Superior temporal gyrus (tissue), 1 donor: ENCODE results near the gene UVSSA.

Experiments used
- DNase-seq: peaks from one replicate; pipeline ENCODE4 v3.0.0-alpha.2; 2016; ENCODE audit errors: extremely low spot score

UVSSA gene

DNA sequence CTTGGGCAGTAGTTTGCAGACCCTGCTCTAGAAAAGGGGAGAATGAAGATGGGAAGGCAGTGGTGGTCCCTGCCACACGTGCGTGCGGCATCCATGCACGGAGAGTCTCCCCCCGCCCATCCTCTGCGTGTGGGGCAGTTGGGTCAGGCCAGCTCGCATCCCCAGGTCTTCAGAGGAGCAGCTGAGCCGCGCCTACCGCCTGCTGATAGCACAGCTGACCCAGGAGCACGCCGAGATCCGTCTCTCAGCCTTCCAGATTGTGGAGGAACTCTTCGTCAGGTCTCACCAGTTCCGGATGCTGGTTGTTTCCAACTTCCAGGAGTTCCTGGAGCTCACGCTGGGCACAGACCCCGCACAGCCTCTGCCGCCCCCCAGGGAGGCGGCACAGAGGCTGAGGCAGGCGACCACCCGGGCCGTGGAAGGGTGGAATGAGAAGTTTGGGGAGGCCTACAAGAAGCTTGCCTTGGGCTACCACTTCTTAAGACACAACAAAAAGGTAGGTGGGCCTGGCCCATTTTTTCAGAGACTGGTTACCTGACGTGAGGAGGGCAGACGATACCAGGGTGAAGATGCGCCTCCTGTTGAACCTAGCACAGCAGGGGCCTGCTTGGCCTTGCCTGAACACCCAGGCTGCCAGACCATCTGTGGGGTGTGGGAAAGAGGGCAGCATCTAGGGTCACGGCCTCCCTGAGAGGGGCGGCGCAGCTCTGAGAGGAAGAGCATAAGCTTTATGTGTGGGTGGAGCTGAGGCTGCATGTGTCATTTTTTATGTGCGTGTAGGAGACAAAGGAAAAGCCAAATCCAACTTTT, 2.6 kb downstream of the UVSSA start:
- no peak for DNase-seq

DNA sequence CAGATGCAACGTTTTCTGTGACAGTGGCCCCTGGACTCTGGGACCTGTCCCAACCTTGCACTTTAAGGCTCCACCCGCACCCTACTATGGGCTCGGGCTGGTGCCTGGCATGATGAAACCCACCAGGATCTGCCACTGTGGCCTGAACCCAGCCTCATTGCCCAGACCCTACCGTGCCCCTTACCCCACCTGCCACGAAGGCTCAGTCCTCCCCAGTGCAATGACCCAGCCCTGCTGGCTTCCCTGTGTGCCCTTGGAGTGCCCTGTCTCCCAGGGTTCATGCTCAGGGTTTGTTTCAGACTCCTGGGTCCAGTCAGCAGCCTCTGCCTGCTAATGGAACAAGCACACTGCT, 3.1 kb downstream of the UVSSA start:
- no peak for DNase-seq

DNA sequence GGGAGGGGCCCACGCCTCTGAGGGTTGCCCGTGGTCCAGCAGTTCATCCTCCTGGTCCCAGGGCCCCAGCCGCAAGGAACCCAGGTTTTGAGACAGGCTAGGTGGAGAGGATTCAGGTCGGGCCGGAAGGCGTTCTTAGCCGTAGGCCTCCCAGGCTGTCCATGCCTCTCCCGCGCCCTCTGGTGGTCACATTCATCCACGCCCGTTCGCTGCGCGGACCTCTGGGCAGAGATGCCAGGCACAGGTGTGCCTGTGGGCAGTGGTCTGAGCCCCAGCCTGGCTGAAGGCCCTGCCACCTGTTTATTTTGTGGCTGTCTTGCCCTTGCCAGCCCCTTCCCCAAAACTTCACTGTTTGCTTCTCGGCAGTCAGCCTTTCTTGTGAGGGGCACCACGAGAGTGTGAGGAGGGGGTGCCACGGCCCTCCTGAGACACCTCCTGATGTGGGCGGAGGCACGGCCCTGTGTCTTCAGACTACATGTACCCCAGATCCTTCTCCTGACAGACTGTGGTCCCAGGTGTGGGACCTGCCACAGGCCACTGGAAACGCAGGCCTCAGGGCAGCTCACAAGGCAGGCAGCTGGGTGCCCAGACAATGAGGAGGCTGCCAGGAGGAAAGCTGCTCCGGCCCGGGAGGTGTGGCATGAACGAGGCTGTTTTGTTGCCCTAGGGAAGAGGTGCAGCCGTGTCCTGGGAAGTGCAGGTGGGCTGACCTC, 5.0 kb downstream of the UVSSA start:
- DNase-seq = peak; percentile 85

DNA sequence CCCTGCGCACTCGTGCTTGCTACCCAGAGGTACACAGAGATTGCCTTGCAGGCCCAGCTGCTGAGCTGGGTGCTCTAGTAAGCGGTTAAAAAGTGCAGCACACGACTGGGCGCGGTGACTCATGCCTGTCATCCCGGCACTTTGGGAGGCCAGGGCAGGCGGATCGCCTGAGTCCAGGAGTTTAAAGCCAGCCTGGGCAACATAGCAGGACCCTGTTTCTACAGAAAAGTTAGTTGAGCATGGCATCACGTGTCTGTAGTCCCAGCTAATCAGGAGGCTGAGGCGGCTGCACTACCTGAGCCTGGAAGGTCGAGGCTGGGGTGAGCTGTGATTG, 5.5 kb downstream of the UVSSA start:
- DNase-seq = no peak

DNA sequence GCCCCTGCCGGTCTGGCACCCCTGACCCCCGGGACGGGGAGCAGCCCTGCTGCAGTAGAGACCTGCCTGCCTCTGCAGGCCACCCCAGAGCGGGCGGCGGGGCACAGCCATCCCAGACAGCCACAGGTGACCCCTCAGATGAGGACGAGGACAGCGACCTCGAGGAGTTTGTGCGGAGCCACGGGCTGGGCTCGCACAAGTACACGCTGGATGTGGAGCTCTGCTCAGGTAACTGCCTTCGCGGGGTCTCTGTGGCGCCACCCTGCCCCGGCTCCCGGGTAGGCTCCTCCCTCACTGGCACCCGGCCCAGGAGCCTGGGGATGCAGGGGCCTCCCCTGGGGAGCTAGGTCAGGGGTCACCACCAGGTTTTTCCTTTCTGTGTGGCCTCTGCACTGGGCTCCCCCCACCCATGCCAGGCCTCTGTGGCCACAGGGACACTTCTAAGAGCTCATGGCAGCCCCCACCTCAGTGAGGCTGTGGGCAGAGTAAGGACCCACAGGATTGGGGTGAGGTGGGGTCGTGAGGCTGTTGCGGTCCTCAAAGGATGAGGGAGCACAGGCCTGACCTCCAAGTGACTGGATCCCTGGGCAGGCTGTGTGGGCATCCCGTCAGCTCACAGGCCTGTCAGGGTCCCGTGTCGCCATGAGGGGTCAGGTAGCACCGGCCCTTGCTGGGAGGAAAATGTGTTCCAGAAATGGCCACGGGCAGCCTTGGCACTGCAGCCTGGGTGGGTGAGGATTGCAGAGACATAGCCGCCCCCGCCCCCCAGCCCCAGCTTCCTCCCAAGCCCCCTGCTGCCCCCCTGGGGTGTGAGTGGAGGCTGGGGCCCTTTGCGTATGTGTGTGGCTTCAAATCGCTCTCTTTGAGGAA, 6.4 kb downstream of the UVSSA start:
- DNase-seq = no peak

DNA sequence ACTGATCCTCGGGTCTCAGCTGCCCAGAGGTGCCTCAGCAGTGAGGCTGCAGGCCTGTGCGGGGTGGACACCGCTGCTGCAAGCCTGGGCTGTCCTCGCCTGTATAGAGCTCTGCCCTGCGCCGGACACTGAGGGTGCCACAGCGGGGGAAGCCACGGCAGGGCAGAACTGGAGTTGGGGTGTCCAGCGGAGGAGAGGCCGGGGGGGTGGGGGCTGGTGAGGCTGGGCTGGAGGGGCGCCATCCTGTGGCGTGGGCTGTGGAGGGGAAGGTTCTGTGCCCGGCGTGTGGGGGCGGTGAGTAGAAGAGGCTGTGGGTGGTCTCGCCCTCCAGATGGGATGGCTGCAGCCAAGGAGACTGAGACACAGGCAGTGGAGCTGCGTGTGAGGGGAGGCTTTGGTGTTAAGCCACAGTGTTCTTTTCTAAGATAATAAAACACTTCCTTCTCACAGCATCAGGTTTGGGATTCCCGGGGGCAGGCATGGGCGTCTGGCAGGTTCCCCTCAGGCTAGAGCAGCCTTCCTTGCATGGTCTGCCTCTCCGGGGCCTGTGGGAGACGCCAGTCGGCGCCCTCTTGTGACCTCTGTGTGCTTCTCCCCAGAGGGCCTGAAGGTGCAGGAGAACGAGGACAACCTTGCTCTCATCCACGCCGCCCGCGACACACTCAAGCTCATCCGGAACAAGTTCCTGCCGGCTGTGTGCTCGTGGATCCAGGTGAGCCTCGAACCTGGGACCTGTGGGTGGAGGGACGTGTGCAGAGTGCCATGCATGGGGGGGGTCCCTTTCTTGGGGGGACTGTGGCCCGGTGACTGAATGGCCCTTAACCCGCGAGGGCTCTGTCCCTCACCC, 7.4 kb downstream of the UVSSA start:
- no peak for DNase-seq

DNA sequence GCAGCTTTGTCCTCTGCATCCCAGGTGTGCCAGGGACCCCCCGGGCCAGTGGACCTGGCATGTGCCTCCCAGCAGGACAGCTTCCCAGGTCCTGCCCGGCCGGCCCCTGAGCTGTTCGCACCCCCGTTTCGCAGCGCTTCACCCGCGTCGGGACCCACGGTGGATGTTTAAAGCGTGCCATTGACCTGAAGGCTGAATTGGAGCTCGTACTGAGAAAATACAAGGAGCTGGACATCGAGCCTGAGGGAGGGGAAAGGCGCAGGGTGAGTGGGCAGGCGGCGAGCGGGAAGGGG, 7.9 kb downstream of the UVSSA start:
- no peak for DNase-seq

DNA sequence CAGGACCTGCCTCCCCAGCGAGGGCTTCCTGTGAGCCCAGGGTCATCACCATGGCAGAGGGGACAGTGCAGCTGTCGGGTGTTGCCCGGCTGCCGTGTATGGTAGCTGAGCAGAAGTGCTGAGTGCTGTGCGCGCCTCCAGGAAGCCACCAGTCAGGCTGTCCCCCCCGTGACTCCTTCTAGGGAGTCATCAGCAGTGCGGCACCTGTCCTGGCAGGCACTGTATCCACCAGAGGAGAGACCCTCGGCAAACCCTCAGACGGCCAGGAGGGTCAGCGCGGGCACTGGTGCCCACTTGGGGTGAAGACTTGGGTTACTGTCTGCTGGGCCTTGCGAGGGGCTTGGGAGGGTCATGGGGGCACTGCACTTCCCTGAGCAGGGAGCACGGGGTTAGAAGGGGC, 8.4 kb downstream of the UVSSA start:
- no peak for DNase-seq

DNA sequence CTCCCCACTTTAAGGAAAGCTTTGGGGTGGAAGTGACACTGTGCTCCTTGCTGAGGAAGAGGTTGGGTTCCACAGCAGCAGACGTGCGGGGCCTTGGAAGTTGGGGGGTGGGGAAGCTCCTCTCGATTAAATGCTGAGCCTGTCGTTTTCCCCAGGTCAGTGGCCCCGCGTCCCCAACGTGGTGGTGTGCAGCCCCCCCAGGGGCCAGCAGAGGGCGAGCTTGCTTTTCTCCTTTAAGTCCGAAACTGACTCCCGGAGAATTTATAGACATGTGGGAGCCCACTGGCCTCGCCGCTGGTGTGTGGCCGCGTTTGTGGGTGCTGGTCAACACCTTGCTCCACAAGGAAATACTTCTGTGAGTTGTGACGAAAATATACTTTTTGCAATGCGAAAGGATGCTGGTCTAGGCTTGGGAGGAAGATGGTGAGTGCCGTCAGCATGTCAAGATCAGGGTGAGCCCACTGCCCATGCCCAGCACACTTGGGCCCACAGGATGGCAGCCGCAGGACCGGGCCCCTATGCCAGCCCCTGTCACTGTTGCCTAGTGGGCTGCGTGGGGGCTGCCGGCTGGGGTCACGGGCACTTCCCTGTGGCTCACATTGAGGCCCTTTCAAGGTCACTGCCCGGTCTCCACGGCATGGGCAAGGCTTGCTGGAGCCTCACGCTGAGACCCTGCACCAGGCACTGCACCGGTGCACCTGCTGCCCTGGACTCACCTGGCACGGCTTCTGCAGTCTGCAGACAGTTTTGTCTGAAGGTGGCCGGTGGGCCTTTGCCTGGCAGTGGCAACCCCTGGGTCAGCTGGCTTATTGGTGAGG, 9.4 kb downstream of the UVSSA start:
- DNase-seq = peak; percentile 74

DNA sequence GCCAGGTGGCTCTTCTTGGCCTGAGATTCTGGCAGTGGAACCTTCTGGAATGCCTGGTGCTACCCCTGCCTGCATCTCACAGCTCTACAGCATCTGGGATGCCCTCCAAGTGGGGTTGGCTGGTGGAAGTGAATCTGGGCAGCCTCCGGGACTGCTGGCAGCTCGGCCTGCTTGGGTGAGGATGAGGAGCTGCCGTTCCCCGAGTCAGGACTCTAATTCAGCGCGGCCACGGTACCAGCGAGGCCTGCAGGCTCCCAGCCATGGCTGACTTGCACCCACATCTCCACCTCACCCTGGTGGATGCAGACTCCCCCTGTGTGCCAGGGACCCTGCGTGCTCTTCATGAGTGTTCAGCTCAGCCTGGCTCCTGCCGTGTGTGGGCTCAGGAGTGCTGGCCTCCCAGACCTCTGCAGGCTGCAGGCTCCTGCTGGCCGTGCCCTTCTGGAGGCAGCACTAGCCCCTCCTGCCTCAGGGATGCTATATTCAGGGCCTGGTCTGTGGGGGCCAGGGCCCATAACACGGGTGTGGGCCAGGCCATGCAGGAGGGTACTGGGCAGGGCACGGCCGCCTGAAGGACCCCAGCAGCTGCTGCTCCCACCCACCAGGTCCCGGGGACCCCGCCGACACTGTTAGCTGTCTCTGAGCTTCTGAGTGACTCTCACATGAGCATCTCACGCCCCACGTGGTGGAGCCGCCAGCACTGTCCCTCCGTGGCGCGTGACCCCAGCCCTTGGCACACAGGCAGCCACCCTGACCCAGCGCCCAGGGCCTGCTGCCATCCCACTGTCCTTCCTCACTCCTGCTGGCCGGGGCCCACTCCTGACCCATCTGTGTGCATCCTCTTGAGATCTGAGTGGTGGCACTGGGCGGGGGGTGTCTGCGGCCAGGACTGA, 10.6 kb downstream of the UVSSA start:
- no peak for DNase-seq

DNA sequence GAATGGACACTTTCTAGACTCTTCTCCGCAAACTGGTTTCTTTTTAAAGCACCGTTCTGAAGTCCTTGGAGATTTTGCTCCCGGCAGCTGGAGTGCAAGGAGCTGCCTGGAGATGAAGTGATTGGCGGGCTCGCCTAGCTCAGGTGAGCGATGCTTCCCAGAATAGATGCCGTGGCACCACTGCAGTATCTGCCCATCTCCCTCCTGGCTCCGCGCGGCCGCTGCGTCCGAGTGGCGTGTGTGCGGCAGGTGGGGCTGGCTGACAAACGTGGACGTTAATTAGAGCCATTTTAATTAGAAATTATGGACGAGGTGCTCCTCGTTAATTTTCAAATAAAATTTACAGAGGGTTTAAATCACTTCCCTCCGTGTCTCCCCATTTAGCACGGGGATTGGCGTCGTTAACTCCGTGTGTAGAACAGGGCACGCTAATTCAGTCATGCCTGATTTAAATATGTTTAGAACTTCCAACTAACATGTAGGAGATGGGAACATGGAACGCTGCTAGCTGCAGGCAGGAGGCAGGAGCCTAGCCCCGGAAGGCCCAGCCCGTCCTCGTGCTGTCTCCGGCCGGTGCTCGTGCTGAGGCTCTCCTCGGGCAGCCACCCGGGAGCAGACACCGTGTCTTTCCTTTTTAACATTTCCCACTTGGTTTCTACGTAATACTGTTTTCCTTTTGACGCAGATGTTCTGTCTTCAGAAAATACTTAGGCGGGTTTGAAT, 11.6 kb downstream of the UVSSA start:
- no peak for DNase-seq

DNA sequence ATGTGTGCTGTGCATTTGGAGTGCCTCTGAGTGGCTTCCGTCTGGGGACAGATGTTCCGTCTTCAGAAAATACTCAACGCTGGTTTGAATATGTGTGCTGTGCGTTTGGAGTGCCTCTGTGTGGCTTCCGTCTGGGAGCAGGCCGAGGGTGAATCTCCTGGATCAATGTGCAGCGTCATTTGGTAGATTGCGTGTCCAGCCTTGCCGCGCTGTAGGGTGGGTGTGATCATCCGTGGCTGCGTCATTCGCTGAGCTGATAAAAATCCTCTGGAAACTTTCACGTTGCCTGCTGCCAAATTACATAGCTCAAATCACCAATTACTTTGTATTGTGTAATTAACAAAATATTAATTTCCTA, 12.1 kb downstream of the UVSSA start:
- no peak for DNase-seq

DNA sequence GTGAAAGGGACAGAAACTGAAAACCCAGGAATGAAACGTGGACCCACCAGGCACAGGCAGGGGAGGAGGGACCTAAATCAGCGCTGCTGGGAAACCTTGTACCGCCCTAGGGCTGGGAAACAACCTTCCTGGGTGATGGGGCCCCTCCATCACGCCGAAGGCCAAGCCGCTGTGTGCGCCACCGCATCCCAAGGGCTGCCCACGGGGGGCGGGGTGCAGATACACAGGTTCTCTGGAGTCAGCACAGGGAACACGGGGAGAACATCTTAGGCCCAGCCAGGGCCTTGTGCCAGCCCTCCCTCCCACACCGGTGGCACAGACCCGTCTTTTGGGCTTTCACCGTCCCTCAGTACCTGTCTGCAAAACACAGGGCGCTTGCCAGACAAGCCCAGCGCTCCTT, 13.0 kb downstream of the UVSSA start:
- DNase-seq = no peak

DNA sequence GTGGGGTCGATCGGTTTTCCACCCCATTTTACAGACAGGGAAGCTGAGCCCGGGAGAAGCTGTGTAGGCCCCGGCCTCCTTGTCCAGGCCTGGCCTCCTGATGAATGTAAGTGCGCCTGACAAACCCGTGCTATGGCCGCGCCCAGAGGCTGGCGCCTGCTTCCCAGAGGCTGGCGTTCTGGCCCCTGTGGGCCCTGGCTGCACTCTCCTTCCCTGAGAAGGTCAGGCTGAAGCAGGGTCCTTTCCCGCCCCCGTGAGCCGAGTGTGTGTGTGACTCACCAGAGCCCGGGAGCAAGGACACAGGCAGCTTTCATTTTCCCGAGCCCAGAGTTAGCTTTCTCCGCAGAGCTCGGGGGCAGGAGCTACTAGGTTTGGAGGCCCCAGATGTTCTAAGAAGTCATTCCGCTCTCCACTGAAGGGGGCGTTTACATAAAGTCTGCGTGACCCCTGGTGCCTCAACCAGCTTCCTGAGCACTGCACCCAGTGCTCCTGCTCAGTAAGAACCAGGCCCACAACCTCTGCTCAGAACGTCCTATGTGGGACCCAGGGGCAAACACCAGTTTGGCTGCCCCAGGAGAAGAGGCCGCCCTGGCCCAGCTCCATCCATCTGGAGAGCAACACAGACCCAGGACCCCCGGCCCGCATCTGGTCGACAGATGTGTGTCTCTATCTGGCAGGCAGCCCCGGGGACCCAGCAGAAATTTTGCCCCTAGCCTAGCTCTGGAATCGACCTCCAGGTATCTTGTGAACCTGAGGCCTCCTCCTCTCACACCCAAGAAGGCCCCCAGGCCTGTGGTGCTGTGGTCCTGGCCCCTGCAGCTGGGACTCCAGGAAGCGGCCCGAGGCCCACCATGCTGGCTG, 13.6 kb downstream of the UVSSA start:
- DNase-seq = no peak

DNA sequence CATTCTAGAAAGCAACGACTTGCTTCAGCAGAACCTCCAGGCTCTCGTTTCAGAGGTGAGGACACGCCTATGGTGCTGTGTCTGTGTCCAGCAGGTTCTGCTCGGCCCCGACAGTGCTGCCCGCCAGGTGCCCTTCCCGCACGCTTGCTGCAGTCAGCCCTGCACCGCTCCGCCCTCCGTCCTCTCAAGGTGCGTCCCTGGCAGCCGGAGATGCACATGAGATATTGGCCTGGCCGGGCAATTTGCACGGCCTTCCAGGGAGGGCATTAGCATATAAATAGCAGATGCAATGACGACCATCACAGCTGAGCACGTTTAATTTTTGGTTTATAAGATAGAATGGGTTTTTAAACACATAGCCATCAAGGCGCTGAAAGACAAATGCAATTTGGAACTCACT, 14.4 kb downstream of the UVSSA start:
- DNase-seq = no peak

DNA sequence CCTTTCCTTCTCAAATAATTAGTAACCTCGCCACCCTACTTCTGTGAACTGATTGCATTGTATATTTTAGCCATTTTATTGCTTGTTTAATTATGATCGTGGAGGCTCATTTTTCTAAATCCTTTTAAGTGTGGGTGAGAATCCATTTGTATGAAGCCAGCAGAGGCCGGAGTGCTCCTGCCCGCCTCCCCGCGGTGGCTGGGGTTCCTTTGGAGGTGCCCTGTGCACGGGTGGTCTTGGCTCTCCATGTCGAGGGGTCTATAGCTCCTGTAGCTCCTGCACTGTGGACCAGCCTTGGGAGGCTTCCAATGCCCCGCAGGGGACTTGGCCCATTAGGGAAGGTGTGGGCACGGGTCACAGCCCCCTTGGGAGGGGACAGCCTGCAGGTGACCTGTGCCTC, 15.0 kb downstream of the UVSSA start:
- no peak for DNase-seq

DNA sequence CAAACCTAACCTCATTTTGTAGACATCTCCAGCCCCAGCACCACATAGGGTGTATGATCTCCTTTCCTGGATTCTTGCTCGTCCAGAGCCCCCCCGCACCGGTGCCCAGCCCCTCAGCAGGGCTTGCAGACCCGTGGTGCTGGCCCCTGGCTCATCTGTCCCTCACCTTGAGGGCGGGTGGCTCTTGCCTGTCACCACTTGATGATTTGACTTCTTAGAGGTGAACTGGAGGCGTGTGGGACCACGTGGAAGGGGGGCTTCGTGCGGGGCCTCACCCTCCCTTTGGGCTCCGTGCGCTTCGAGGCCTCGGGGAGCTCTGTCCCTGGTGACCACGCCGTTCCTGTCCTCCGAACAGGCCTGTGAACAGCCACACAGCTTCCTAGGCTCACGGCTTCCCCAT, 15.5 kb downstream of the UVSSA start:
- DNase-seq = no peak

DNA sequence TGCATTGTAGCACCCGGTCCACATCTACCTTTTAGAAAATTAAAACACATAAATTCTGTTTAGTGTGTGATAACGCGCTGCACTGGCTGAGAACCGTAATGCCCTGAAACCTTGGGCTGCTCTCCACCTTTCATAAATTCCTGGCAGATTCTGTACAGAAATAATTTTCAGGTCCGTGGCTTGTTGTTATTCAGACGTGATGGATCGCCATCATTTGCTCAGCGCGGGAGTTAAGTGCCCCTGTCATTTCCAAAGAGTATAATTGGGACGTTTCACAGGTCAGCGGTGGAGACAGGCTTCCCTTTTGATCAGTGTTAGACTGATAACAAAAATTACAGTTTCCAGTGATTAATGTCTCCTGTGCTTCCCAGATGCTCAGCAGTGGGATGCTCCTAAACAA, 16.5 kb downstream of the UVSSA start:
- DNase-seq = no peak

DNA sequence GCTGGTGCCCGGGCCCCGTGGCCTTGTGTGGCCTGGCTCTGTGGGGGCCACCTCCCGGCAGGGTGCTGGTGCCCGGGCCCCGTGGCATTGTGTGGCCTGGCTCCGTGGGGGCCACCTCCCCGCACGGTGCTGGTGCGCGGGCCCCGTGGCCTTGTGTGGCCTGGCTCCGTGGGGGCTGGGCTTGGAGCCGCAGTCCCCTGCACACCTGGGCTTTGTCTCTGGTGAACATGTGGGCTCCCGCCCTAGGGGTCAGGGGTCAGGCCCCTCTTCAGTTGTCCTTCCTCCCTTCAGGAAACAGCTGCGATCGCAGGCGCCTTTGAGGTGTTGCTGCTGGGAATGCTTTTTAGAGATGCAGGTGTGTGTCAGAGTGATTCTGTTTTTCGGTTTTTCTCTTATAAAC, 17.2 kb downstream of the UVSSA start:
- DNase-seq = no peak
